HG03521 (cell line): Measurements from ENCODE around the gene ACADS.
"Not testable (repeated sequence)": the region's sequence is repeated elsewhere in the genome, so short reads cannot be mapped to it uniquely, and the experiment has no call there.

Source experiments
- ATAC-seq: cut with Tn5 transposase; IDR thresholded peaks from one replicate; pipeline ENCODE4 v1.9.1; 2021; ENCODE audit warnings: mild to moderate bottlenecking, moderate library complexity; ENCODE audit not compliant: unreplicated experiment

The ACADS gene

DNA sequence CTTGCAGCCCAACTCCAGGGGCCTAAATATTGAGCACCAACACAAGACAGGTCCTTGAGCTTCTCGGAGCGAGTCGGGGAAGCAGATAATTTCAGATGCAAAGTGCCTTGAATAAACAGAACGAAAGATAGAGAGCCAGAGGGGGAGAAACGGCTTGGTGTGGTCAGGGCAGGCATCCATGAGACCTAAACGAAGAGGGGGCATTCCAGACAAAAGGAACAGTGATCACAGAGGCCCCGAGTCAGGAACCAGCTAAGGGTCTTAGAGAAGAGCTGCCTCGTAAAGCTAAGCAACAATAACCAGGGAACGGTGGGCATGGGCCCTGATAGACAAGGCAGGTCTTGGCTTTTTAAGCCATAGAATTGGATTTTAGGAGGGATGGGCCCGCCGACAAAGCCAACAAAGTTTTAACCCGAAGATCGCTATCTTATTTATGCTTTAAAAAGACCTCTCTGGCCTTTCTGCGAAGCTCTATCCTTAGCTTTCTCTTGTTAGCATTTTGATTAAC lies 421 bp upstream of the ACADS start:
- ATAC-seq = no peak

DNA sequence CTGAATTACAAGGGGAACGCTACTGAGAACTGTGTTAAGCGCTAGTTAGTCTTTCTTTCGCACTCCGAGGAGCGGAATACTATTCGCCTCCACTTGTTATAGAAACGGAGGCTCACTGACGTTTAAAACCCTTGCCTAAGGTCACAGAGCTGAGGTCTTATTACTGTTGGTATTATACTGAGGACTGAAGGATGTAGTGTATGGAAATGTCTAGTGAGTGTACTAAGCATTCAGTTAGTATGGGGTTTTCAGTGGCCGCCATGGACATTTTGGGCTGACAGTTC lies 826 bp downstream of the ACADS start:
- no peak for ATAC-seq

GRCh38 chr12:120726961-120727360 lies 1.3 kb downstream of the ACADS start:
- no peak for ATAC-seq

- ATAC-seq = not testable (repeated sequence)
Observed at GRCh38 chr12:120732198-120732597, 6.6 kb downstream of the ACADS start.

- no peak for ATAC-seq
Observed at GRCh38 chr12:120733574-120733973, 7.9 kb downstream of the ACADS start.

- no peak for ATAC-seq
Observed at GRCh38 chr12:120734210-120734609, 8.6 kb downstream of the ACADS start.

DNA sequence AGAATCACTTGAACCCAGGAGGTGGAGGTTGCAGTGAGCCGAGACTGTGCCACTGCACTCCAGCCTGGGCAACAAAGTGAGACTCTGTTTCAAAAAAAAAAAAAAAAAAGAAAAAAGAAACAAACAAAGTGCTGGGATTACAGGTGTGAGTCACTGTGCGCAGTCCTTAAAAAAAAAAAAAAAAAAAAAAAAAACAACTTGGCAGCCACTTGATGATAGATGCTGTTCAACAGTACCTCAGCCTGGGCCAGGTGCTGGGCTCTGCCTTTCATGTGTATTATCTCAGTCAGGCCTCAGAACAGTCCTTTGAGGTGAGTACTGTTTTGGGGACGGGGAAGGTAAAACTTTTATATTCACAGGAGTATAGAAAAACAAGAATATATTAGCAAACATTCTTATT lies 9.6 kb downstream of the ACADS start:
- ATAC-seq = no peak

GRCh38 chr12:120736404-120737331 lies 11.0 kb downstream of the ACADS start:
- ATAC-seq = no peak

DNA sequence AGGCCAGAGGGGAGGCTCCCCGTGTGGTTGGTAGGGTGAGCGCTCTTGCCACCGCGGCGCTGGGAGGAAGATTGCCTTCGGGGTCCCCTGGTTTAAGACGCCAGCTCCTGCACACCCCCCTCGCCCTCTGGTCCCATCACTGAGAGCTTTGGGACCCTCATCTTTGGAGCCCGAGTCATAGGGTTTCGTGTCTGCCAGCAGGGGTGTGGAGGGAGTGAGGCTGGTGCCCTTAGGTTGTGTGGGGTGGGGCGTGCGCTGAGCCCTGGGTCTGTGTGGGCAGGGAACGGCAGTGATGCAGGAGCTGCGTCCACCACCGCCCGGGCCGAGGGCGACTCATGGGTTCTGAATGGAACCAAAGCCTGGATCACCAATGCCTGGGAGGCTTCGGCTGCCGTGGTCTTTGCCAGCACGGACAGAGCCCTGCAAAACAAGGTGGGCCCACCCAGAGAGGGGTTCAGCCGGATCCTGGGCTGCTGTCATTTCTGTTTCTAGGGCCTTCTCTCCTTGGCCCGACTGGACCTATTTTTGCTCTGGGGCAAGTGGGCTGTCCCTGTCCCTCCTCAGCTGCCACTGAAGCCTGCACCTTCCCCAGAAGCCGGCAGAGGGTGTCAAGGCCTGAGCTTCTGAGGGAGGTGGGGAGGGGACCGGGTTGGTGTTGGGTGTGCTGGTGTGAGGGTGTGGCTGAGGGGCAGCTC lies 12.1 kb downstream of the ACADS start:
- ATAC-seq = no peak

DNA sequence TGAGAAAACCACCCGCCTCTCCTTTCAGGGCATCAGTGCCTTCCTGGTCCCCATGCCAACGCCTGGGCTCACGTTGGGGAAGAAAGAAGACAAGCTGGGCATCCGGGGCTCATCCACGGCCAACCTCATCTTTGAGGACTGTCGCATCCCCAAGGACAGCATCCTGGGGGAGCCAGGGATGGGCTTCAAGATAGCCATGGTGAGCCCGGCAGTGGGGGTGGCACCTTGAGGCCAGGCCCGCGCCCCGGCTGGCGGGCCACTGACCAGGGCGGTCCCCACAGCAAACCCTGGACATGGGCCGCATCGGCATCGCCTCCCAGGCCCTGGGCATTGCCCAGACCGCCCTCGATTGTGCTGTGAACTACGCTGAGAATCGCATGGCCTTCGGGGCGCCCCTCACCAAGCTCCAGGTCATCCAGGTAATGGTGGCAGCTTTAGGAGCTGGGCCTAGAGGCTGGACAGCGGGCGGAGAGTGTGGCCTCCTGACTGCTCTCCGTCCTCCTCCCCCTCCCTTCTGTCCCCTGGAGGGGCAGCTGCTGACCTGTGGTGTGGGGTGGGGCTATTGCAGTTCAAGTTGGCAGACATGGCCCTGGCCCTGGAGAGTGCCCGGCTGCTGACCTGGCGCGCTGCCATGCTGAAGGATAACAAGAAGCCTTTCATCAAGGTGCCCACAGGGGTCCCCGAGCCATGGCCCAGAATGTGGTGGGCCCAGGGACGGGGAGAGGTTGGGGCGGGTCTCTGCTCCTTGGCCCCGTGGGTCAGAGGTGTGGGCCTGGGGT lies 12.8 kb downstream of the ACADS start:
- ATAC-seq = no peak

DNA sequence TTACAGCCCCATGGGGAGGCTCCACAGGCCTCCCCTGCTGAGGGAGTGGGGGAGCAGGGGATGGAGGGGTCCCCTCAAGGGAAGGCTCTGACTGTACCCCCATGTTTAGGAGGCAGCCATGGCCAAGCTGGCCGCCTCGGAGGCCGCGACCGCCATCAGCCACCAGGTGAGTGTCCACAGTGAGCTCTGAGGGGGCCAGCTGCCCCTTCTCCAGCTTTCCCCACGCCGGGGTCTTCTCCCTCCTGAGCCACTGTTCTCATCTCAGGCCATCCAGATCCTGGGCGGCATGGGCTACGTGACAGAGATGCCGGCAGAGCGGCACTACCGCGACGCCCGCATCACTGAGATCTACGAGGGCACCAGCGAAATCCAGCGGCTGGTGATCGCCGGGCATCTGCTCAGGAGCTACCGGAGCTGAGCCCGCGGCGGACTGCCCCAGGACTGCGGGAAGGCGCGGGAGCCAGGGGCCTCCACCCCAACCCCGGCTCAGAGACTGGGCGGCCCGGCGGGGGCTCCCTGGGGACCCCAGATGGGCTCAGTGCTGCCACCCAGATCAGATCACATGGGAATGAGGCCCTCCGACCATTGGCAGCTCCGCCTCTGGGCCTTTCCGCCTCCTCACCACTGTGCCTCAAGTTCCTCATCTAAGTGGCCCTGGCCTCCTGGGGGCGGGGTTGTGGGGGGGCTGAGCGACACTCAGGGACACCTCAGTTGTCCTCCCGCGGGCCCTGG lies 13.6 kb downstream of the ACADS start:
- ATAC-seq = no peak

DNA sequence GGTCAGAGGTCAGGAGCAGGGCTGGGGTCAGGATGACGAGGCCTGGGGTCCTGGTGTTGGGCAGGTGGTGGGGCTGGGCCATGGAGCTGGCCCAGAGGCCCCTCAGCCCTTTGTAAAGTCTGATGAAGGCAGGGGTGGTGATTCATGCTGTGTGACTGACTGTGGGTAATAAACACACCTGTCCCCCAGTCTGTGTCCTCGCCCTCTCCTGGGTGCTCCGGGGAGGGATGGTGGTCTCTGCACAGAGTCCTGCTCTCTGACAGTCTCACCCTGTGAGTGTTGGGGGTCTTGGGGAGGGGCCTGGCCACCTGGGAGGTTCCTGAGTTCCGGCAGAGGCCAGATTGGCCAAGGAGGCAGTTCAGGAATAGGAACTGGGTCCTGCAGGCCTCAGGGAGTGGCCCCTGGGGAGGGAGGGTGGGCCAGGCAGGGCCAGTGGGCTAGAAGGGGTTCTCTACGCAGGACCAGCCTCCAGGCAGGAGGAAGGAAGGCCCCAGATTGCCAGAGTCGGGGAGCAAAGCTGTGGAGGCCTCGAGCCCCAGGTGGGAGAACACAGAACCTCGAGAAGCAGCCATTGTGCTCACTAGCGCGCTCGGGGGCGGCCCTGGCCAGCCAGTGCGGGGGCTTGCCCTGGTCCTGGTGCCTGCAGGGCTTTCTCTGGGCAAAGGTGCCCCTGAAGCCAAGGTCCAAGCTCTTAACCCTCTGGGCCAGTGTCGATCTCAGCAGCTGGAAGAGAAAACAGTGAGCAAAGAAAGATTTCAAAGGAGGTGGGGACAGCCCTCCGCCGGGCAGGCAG lies 14.4 kb downstream of the ACADS start:
- no peak for ATAC-seq

- ATAC-seq = no peak
Observed at GRCh38 chr12:120740871-120741270, 15.2 kb downstream of the ACADS start.

- no peak for ATAC-seq
Observed at GRCh38 chr12:120741476-120742421, 16.1 kb downstream of the ACADS start.

DNA sequence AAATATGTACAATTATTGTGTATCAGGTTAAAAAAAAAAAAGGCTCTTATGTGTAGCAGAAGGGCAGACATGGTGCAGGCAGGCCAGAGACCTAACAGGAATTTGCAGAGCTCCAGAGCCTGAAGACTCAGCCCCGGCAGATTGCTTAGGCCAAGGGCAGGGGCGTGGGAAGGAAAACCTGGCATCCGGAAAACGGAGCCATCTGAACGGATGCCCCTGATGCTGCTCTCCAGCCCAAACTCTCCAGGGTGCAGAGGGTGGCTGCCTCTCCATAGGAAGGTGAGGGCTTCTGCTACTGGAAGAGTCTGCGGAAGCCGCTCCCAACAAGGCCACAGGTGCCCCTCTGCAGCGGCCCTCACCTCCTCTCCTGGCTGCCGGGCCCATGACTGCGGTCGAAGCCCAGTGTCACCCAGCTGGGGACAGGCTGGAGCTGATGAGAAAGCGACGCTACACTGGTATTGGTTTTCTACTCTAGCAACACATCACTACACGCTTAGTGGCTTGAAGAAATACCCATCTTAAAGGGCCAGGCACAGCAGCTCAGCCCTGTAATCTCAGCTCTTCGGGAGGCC lies 19.4 kb downstream of the ACADS start:
- no peak for ATAC-seq

GRCh38 chr12:120748242-120748641 lies 22.6 kb downstream of the ACADS start:
- ATAC-seq = no peak

GRCh38 chr12:120749256-120749655 lies 23.6 kb downstream of the ACADS start:
- no peak for ATAC-seq

DNA sequence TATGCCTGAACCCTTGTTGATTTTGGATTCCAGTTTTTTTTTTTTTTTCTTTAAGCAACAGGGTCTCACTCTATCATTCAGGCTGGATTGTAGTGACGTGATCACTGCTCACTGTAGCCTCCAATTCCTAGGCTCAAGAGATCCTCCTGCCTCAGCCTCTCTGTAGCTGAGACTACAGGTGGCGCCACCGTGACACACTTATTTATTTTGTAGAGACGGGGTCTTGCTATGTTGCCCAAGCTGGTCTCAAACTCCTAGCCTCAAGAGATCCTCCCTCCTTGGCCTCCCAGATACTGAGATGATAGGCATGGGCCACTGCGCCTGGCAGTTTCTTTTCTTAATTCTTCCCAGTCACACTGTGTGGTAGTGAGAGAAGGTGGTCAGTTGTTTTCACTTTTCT lies 25.2 kb downstream of the ACADS start:
- no peak for ATAC-seq

GRCh38 chr12:120751389-120751788 lies 25.8 kb downstream of the ACADS start:
- no peak for ATAC-seq
